ENCODE results near the gene SMARCAD1. TPM values are rescaled to one million over a fixed set of nuclear protein-coding genes. Genes with fewer than 3 reads are reported as not detected.
"Not testable (repeated sequence)": the region's sequence is repeated elsewhere in the genome, so short reads cannot be mapped to it uniquely, and the experiment has no call there.

Gene SMARCAD1
- total RNA-seq, 2 donors from 2014 or later: 8.2 to 10.8 TPM

- Histone ChIP-seq H3K27ac (no peak overlapping the region), H3K36me3 (no peaks in the 10 kb centered on the region), H3K9me3 (no peaks in the 10 kb centered on the region), H3K4me3 (no peak overlapping the region), H3K4me1 (peaks cover 0 to 6% of the 10 kb centered on the region in 2 donors), H3K27me3 (no peaks in the 10 kb centered on the region)
- no peak for DNase-seq (ENCODE audit: low spot score)
- TF ChIP-seq CTCF (IDR thresholded peaks at IDR 0.05): no peak
Measured at GRCh38 chr4:94307231-94307871, 99.7 kb downstream of the SMARCAD1 start.

- H3K27ac ChIP-seq; H3K36me3 ChIP-seq; H3K27me3 ChIP-seq; DNase-seq (ENCODE audit: low spot score); H3K4me1 ChIP-seq; H3K4me3 ChIP-seq; H3K9me3 ChIP-seq: not testable (repeated sequence)
Measured at GRCh38 chr4:94319927-94320326, 112.3 kb downstream of the SMARCAD1 start.

- Histone ChIP-seq H3K4me3 (no peak overlapping the region), H3K36me3 (no peaks in the 10 kb centered on the region), H3K27ac (no peak overlapping the region), H3K27me3 (no peaks in the 10 kb centered on the region), H3K4me1 (no peaks in the 10 kb centered on the region), H3K9me3 (peaks cover 10 to 15% of the 10 kb centered on the region in 2 donors)
- no peak for TF ChIP-seq CTCF (IDR thresholded peaks at IDR 0.05)
- DNase-seq (ENCODE audit: low spot score): no peak
Measured at GRCh38 chr4:94325835-94326234, 118.2 kb downstream of the SMARCAD1 start.

GRCh38 chr4:94329933-94330332, 122.3 kb downstream of the SMARCAD1 start:
- H3K4me3 ChIP-seq: no peak overlapping the region
- H3K4me1 ChIP-seq: no peaks in the 10 kb centered on the region
- no peak overlapping the region for H3K27ac ChIP-seq
- no peaks in the 10 kb centered on the region for H3K27me3 ChIP-seq
- H3K36me3 ChIP-seq: no peaks in the 10 kb centered on the region
- DNase-seq (ENCODE audit: low spot score): no peak
- no peak for TF ChIP-seq CTCF (IDR thresholded peaks at IDR 0.05)
- peaks cover 10 to 15% of the 10 kb centered on the region in 2 donors for H3K9me3 ChIP-seq

GRCh38 chr4:94332983-94333590, 125.4 kb downstream of the SMARCAD1 start:
- peak in 1 of 2 donors; percentile 64 for TF ChIP-seq CTCF (IDR thresholded peaks at IDR 0.05)
- no peak for DNase-seq (ENCODE audit: low spot score)
- H3K4me1 ChIP-seq: no peaks in the 10 kb centered on the region

GRCh38 chr4:94333866-94334265, 126.2 kb downstream of the SMARCAD1 start:
- Histone ChIP-seq H3K9me3 (no peaks in the 10 kb centered on the region), H3K4me1 (no peaks in the 10 kb centered on the region)

More at GRCh38 chr4:94332983-94333590, 125.4 kb downstream of the SMARCAD1 start:
- no peaks in the 10 kb centered on the region for H3K9me3 ChIP-seq
- no peak overlapping the region for H3K4me3 ChIP-seq
- H3K27me3 ChIP-seq: no peaks in the 10 kb centered on the region
- no peaks in the 10 kb centered on the region for H3K36me3 ChIP-seq
- H3K27ac ChIP-seq: no peak overlapping the region

More at GRCh38 chr4:94333866-94334265, 126.2 kb downstream of the SMARCAD1 start:
- DNase-seq (ENCODE audit: low spot score): no peak
- TF ChIP-seq CTCF (IDR thresholded peaks at IDR 0.05): no peak
- Histone ChIP-seq H3K36me3 (no peaks in the 10 kb centered on the region), H3K27ac (no peak overlapping the region), H3K27me3 (no peaks in the 10 kb centered on the region), H3K4me3 (no peak overlapping the region)

All from right atrium auricular region (tissue), 2 donors.